GM12892 (cell line): Measurements from ENCODE around the gene STK35. TPM values are rescaled to one million over a fixed set of nuclear protein-coding genes. Genes with fewer than 3 reads are reported as not detected.
A peak's percentile ranks its signal among the peaks of the same experiment; 100 is the strongest.

ENCODE experiments used
- DNase-seq: peaks from one replicate; pipeline ENCODE4 v3.0.0; 2011; ENCODE audit not compliant: insufficient read length
- FAIRE-seq: peaks from 2 replicates; lab custom pipeline; 2011; peaks lifted over from hg19 to GRCh38; lab: Jason Lieb, UNC
- POLR2A ChIP-seq: IDR thresholded peaks from 2 replicates; pipeline ENCODE4 v1.6.1; 2011; ENCODE audit warnings: low read depth, low read length, control low read depth
- POLR2AphosphoS5 ChIP-seq: IDR thresholded peaks from 2 replicates; pipeline ENCODE4 v1.6.1; 2011; ENCODE audit warnings: low read depth, low read length, control low read depth
- TAF1 ChIP-seq: IDR thresholded peaks from 2 replicates; pipeline ENCODE4 v1.6.1; 2011; ENCODE audit warnings: low read depth, mild to moderate bottlenecking, control low read depth, low read length, borderline replicate concordance
- polyA plus RNA-seq: library from polyadenylated mRNA; unstranded; fragments of >200 nt; gene quantifications from one replicate; pipeline ENCODE4 v1.2.1, GENCODE V29; 2012; ENCODE audit warnings: missing spikeins, inconsistent platforms; ENCODE audit not compliant: missing spikeins

The STK35 gene
- polyA plus RNA-seq = 5.9 TPM

- TF ChIP-seq TAF1 (no peak), POLR2A (no peak)
- peak; percentile 72 for DNase-seq
- FAIRE-seq = peak; percentile 65
Observed at GRCh38 chr20:2101057-2101864, at the start of gene STK35. Gene STK35, plus strand, starts transcription at chr20:2101827. Its CDS starts 55 bp downstream, at chr20:2101882.

GRCh38 chr20:2051946-2052345, 49.7 kb upstream of the STK35 start:
- TF ChIP-seq POLR2AphosphoS5 (no peak), POLR2A (no peak), TAF1 (no peak)
- FAIRE-seq (no peak), DNase-seq (no peak)

- FAIRE-seq (no peak), DNase-seq (no peak)
- no peak for TF ChIP-seq POLR2A
- TF ChIP-seq POLR2AphosphoS5 = no peak
- no peak for TF ChIP-seq TAF1
Observed at GRCh38 chr20:2052741-2053140, 48.9 kb upstream of the STK35 start.

- no peak for TF ChIP-seq POLR2A
- FAIRE-seq (no peak), DNase-seq (no peak)
Observed at GRCh38 chr20:2053615-2054014, 48.0 kb upstream of the STK35 start.

DNA sequence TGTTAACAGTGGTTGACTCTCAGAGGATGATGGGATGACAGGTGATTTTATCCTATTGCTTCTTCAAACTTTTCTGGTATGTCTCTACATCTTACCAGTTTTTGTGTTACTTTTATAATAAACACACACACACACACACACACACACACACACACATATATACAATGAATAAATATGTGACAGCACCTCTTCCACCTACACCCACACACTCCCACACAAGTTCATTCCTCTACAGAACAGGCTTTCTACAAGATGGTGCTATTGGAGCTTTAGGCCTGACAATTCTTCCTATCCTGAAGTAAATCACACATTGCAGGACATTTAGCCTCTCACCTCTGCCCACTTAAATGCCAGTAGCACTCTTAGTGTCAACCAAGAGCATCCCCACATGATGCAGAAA, 46.7 kb upstream of the STK35 start:
- DNase-seq (no peak), FAIRE-seq (no peak)
- TF ChIP-seq POLR2AphosphoS5 (no peak), POLR2A (no peak), TAF1 (no peak)

DNA sequence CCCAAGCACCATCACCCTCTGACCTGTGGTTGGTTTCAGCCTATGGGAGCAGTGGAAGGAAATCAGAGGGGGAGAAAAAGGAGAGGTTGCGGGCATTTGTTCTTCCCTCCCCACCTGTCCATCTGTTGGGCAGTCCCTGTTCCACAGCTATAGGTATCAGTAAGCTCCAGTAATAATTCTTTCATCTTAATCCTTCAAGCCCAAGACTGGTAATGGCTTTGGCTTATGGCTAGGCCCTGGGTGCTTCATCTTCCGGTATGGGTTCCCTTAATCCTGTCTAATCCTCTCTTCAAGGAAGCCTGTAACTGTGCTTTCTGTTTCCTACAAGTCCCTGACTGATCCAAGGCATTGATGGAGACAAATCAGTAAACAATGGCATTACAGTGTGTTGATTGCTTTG, 42.2 kb upstream of the STK35 start:
- DNase-seq = no peak
- FAIRE-seq = no peak
- no peak for TF ChIP-seq POLR2AphosphoS5
- no peak for TF ChIP-seq POLR2A
- no peak for TF ChIP-seq TAF1

DNA sequence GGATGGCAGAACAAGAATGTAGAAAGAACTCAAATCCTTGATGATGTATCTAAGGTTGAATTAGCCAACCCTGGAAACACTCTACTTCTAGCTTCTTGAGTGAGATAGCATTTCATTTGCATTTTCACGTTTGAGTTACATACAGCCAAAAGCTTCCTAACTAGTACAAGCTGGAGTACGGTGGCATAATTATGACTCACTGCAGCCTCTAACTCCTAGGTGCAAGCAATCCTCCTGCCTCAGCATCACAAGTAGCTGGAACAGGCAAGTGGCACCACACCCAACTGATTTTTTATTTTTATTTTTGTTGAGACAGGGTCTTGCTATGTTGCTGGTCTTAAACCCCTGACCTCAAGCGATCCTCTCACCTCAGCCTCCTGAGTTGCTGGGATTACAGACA, 36.5 kb upstream of the STK35 start:
- TF ChIP-seq TAF1 (no peak), POLR2AphosphoS5 (no peak), POLR2A (no peak)
- FAIRE-seq (no peak), DNase-seq (no peak)

DNA sequence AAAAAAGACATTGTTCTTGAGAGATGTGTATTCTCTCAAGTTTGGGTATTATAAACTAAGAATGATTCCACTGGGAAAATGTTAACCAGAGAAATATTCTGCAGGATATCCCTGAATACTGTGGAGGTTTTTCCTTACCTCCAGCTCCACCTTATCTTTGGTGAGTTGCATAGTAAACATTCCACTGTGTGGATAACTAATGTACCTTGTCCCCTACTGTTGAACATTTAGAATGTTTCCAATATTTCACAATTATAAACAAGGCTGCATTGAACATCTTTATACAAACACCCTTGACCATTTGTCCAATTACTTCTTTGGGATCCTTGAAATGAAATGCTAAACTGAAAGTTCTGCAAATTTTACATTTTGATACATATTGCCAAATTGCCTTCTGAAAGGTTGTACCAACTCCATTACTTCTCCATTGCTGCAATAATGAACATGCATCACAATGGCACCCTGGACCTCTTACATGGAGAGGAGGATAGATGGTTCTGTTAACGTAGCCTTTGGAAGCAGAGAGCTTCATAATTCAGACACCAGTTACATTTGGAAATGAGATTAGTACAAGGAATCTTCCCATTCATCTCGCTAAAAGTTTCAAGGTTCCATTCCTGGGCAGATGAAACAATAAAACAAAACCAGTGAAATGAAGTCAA, 35.0 kb upstream of the STK35 start:
- FAIRE-seq = no peak
- TF ChIP-seq TAF1 = no peak
- TF ChIP-seq POLR2AphosphoS5 = no peak
- no peak for TF ChIP-seq POLR2A
- no peak for DNase-seq

- DNase-seq (no peak), FAIRE-seq (no peak)
- TF ChIP-seq POLR2A (no peak), POLR2AphosphoS5 (no peak), TAF1 (no peak)
Observed at GRCh38 chr20:2080532-2081224, 20.9 kb upstream of the STK35 start.

- TF ChIP-seq POLR2AphosphoS5 (no peak), TAF1 (no peak), POLR2A (no peak)
- no peak for FAIRE-seq
- no peak for DNase-seq
Observed at GRCh38 chr20:2084703-2085102, 16.9 kb upstream of the STK35 start.

GRCh38 chr20:2086177-2086979, 15.2 kb upstream of the STK35 start:
- DNase-seq (no peak), FAIRE-seq (no peak)
- no peak for TF ChIP-seq TAF1
